ENCODE results near the gene ZNF550. TPM values are rescaled to one million over a fixed set of nuclear protein-coding genes. Genes with fewer than 3 reads are reported as not detected.

ZNF550 gene
- 1 to 10 TPM; 6.3 to 6.5 TPM for total RNA-seq

DNA sequence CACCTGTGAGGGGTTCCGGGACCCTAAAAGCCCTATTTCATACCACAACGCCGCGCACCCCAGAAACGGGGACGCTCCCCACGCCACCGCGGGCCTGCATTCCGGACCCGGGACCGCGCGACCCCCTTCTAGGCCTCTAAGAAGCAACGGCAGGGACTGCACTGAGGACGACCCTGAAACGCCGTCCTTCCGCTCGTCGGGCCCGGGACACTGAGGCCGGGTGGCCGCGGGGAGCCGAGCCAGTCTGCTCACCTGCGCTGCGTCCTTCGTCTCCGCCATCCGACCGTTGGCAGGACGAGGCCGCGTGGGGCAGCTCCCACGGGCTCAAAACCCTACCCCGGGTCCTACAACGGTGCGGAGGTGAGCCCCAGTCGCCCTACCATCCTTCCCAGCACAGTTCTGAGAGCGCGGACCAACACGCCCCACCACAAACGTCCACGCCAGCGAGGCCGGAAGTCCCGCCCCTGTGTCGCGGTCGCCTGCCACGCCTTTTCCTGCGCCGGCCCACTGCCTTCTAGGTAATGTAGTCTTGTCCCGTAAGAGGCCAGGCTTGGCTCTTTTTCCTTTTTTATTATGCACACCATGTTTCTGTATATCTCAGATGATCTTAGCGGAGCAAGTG is at the start of gene ZNF550:
Gene ZNF550 (minus strand): TSS at position 460 of the 622 bp plus-strand sequence. CDS start 181 bp downstream, at position 279.
- DNase-seq (ENCODE audit: low spot score) (peak; percentile 53), ATAC-seq (ENCODE audit: insufficient number of reproducible peaks, low FRiP score, low read depth) (no peak)
- TF ChIP-seq CTCF (IDR thresholded peaks at IDR 0.05): no peak
- peak within 1 kb of the TSS; percentile 74 for H3K4me3 ChIP-seq
- peaks cover 20% of the 10 kb centered on the region for H3K36me3 ChIP-seq
- peaks cover 5 to 20% of the 10 kb centered on the region in 2 donors for H3K4me1 ChIP-seq (ENCODE audit: control insufficient read depth in 1 of 2, low read depth in 2 of 2)
- H3K9me3 ChIP-seq: peaks cover 19% of the 10 kb centered on the region
- H3K27me3 ChIP-seq (replicated peaks; ENCODE audit: insufficient read depth): no peaks in the 10 kb centered on the region
- H3K27ac ChIP-seq: no peak within 1 kb of the TSS

GRCh38 chr19:57606931-57607330 is 47.3 kb upstream of the ZNF550 start:
- DNase-seq (ENCODE audit: low spot score) (no peak), ATAC-seq (ENCODE audit: insufficient number of reproducible peaks, low FRiP score, low read depth) (no peak)
- no peak for TF ChIP-seq CTCF (IDR thresholded peaks at IDR 0.05)
- H3K9me3 ChIP-seq: peaks cover 60% of the 10 kb centered on the region
- H3K27me3 ChIP-seq (replicated peaks; ENCODE audit: insufficient read depth): no peaks in the 10 kb centered on the region
- no peaks in the 10 kb centered on the region for H3K4me1 ChIP-seq (ENCODE audit: control insufficient read depth in 1 of 2, low read depth in 2 of 2)
- no peak overlapping the region for H3K4me3 ChIP-seq
- H3K27ac ChIP-seq: no peak overlapping the region
- peaks cover 43% of the 10 kb centered on the region for H3K36me3 ChIP-seq

GRCh38 chr19:57599761-57600383 is 40.2 kb upstream of the ZNF550 start, which contains the start of gene ZNF530:
Gene ZNF530, plus strand, starts transcription at chr19:57599885. Its CDS starts 4,461 bp downstream, at chr19:57604346.
- H3K4me3 ChIP-seq: peak within 1 kb of the TSS; percentile 78
- H3K27me3 ChIP-seq (replicated peaks; ENCODE audit: insufficient read depth): no peaks in the 10 kb centered on the region
- DNase-seq (ENCODE audit: low spot score) (peak; percentile 82), ATAC-seq (ENCODE audit: insufficient number of reproducible peaks, low FRiP score, low read depth) (peak; percentile 50)
- H3K27ac ChIP-seq: no peak within 1 kb of the TSS
- peaks cover 4 to 6% of the 10 kb centered on the region in 2 donors for H3K4me1 ChIP-seq (ENCODE audit: control insufficient read depth in 1 of 2, low read depth in 2 of 2)
- H3K9me3 ChIP-seq: peaks cover 25% of the 10 kb centered on the region
- H3K36me3 ChIP-seq: peaks cover 19% of the 10 kb centered on the region
- no peak for TF ChIP-seq CTCF (IDR thresholded peaks at IDR 0.05)

- Histone ChIP-seq H3K27me3 (replicated peaks; ENCODE audit: insufficient read depth) (no peaks in the 10 kb centered on the region), H3K4me3 (peak overlapping the region; percentile 78), H3K27ac (no peak overlapping the region), H3K4me1 (ENCODE audit: control insufficient read depth in 1 of 2, low read depth in 2 of 2) (peaks cover 4 to 6% of the 10 kb centered on the region in 2 donors), H3K9me3 (peaks cover 22% of the 10 kb centered on the region), H3K36me3 (peaks cover 14% of the 10 kb centered on the region)
- TF ChIP-seq CTCF (IDR thresholded peaks at IDR 0.05): no peak
- no peak for DNase-seq (ENCODE audit: low spot score)
- ATAC-seq (ENCODE audit: insufficient number of reproducible peaks, low FRiP score, low read depth): no peak
These were observed 39.7 kb upstream of the ZNF550 start for GRCh38 chr19:57599377-57599760.

GRCh38 chr19:57587529-57587928 is 27.9 kb upstream of the ZNF550 start:
- no peak overlapping the region for H3K4me3 ChIP-seq
- no peak overlapping the region for H3K27ac ChIP-seq
- TF ChIP-seq CTCF (IDR thresholded peaks at IDR 0.05): no peak
- peaks cover 5 to 15% of the 10 kb centered on the region in 2 donors for H3K4me1 ChIP-seq (ENCODE audit: control insufficient read depth in 1 of 2, low read depth in 2 of 2)
- ATAC-seq (ENCODE audit: insufficient number of reproducible peaks, low FRiP score, low read depth) (no peak), DNase-seq (ENCODE audit: low spot score) (no peak)
- H3K9me3 ChIP-seq: peaks cover 60% of the 10 kb centered on the region
- H3K36me3 ChIP-seq: peaks cover 31% of the 10 kb centered on the region
- no peaks in the 10 kb centered on the region for H3K27me3 ChIP-seq (replicated peaks; ENCODE audit: insufficient read depth)

All from thoracic aorta (tissue), 2 donors.